HG03175 (cell line): Measurements from ENCODE around the gene DUSP10.

Experiments used
- ATAC-seq: cut with Tn5 transposase; IDR thresholded peaks from one replicate; pipeline ENCODE4 v1.9.1; 2021; ENCODE audit warnings: mild to moderate bottlenecking, moderate library complexity; ENCODE audit not compliant: unreplicated experiment

Gene DUSP10

DNA sequence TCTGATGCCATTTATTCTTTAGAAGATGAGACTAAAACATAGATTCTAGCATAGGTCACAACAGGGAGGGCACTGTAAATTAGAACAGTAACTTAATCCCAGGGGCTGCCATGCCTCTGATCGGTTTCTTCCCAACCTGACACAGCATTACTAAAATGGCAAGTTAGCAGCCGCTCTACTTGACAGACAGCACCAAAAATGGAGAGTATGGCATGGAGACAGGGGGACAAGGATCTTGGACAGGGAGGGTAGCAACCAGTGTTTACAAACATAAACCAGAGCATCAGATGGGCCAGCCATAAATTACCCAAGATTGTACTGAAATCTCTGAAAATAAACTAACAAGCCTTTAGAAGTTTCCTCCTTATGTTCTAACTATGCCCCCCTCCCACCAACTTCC is 5.9 kb downstream of the DUSP10 start:
- no peak for ATAC-seq

DNA sequence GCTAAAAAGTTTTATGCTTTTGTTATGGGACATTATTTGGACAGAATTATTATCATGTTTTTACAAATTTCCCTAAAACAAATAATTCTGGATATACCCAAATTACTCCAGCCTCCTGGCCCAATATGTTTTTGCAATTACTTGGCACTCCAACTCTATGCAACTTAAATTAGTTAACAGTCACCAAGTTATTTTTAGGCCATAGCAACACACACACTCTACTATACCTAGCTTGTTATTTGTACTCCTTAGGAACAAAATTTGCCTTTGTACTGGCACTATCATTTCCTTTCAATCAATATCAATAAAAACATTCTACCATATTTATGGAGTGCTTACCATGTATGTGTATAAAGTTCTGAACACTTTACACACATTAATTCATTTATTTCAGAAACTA is 7.7 kb downstream of the DUSP10 start:
- peak; percentile 43 for ATAC-seq

GRCh38 chr1:221732052-221732451 is 9.8 kb downstream of the DUSP10 start:
- ATAC-seq, result no peak

- no peak for ATAC-seq
Observed at GRCh38 chr1:221729771-221730330, 12.0 kb downstream of the DUSP10 start.

- no peak for ATAC-seq
Observed at GRCh38 chr1:221728037-221728505, 13.8 kb downstream of the DUSP10 start.

- no peak for ATAC-seq
Observed at GRCh38 chr1:221727146-221728036, 14.5 kb downstream of the DUSP10 start.

DNA sequence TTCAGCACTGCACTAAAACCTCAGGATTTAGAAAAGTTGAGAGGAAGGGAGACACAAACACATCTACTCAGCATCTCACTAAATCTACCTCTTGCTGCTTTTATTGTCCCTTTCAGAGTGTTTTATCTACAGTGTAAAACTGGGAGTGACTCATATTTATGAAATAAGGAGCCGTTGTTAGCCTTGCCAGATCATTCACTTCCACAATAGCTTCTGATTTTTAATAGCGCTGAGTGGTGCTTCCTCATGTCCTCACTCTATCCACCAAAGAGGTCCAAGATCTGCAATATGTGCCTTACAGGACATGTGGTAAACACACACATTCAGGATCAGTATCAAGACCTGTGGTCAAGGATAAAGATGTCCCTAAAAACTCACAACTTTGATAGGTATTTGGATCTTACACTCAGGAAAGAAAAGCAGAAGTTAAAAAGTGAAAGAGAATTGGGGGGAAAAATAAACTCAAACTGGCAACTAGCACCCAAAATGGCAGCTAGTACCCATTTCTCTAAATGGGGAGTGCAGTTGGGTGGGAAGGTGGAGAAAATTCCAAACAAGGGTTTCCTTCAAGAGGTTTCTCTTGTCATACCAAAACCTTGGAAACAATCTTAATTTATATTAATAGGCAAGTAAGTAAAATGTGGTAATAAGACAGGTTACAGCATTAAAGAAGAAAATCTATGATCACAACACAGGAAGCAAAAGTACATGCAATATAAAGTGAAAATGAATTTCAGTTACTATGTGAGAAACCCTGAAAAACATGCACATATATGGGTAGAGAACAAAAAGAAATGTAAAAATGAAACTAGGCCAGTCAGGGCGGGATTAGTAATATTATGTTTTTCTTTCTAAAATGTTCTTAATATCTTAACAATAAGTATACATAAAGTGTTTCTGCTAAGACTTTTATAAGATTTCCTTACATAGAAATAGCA is 15.9 kb downstream of the DUSP10 start:
- ATAC-seq, result peak; percentile 74

DNA sequence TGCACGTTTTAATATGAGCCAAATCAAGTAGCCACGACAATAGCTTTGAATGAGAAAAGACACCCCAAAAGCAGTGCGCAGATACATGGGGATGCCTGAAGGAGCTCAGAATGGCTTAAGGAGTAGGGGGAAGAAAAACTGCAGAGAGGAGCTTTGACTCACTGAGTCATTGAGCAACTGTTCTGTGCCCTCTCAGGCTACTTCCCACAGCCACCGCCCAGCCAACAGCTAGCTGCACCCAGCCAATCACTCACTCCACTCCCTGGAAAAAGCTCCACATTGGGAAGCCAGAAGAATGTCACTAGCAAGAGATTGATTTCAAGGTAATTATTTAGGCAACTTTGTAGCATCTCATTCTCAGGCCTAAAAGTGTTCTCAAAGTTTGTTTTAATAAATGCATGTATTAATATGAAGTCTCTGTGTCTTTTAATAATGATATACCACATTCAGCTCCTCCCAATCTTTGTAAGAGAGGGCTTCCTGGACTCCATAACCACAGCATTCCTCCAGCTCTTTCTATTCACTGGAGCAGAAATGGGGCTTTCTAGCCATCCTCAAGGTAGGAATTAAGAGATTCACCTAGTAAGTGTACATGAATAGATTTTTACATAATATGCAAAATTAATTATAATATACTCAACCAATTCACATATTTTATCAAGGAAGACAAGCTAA is 16.8 kb downstream of the DUSP10 start:
- no peak for ATAC-seq

DNA sequence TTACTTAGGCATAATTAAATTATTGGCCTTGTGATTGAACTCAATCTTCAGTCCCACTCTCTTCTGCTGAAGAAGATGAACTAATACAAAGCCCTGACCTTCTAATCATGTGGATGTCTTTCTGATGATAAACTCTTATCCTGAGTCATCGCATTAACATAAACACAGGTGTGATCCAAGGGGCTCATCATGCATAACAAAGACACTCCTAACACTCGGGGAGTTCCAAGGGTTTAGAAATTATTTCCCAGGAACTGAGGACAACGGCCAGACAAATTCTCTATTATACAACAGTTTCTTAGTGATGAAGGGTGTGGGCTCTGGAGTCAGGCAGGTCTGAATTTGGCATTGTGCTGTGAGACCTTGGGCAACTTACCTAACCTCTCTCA is 18.0 kb downstream of the DUSP10 start:
- ATAC-seq, result no peak

GRCh38 chr1:221723018-221723847 is 18.7 kb downstream of the DUSP10 start:
- ATAC-seq, result no peak

DNA sequence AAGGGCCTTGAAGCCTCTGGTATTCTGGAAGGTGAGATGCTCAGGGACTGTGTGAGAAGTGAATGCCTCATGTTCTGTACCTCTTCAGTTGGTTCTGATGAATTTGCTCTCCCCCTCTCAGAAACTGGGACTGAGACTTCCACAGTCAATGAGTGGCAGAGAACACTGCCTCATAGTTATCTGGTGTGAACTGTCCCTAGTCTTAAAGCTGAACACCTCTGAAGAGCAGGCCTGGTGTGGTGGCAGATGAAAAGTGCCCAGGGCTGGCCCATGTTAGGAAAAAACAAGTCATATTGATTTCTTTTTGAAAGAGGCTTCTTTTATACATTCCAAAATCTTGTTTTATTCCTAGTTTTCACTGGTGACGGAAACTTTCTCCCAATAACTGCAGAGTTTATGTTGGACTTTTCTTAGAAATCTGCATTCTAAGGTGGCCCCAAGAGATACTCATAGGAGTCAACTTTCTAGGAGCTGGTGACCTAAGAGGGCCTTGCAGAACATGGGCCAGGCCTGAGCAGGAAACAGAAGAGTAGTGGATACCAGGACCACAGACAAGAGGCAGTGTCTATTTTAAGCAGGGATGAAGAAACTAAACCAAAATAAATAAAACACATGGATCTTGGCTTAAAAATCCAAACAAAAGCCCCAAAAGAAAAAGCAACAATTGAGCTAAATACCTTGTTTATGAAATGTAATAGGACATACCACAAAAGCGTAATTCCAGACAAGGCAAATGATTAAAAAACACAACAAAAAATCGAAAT is 19.5 kb downstream of the DUSP10 start:
- no peak for ATAC-seq

- no peak for ATAC-seq
Observed at GRCh38 chr1:221720545-221720944, 21.3 kb downstream of the DUSP10 start.

DNA sequence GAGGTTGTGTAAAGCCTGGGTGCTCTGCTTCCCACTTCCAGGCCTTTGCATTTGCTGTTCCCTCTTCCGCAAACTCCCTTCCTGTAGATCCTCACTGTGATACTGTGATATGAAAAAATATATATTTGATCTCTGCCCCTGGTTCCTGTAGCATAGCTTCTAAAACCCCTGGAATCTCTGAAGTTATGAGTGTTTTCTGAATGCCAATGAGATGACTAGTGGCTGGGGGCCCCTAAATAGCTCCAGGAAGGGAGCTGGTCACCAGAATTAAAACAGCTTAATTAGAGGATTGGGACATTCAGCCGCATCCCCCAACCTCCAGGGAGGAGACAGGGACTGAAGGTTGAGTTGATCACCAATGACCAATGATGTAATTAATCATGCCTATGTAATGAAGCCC is 21.9 kb downstream of the DUSP10 start:
- ATAC-seq, result no peak

DNA sequence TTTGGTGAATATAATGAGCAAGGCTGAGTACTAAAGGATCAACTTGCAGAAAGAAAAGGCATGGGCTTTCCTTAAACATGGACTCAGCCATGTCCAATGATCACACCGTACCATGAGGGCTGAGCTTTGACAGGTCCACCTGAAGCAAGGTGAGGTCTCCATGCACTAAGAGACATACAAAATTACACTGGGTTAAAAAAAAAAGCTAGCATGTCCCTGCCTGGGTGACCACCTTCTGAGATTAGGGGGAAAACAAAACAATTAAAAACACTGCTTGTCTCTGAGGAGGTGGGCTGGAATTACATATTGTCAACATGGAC is 22.7 kb downstream of the DUSP10 start:
- no peak for ATAC-seq

GRCh38 chr1:221718381-221719277 is 23.3 kb downstream of the DUSP10 start:
- no peak for ATAC-seq

DNA sequence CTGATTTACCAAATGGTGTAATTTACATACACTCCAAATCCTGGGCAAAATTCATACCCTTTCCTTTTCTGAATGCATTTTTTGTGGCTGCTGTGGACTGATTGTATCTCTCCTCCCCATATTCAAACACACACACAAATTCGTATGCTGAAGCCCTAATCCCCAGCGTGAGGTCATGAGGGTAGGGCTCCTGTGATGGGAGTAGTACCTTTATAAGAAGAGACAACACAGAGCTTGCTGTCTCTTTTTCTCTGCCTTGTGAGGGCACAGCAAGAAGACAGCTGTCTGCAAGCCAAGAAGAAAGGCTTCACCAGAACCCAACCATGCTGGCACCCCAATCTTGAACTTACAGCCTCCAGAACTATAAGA is 24.4 kb downstream of the DUSP10 start:
- ATAC-seq, result no peak

DNA sequence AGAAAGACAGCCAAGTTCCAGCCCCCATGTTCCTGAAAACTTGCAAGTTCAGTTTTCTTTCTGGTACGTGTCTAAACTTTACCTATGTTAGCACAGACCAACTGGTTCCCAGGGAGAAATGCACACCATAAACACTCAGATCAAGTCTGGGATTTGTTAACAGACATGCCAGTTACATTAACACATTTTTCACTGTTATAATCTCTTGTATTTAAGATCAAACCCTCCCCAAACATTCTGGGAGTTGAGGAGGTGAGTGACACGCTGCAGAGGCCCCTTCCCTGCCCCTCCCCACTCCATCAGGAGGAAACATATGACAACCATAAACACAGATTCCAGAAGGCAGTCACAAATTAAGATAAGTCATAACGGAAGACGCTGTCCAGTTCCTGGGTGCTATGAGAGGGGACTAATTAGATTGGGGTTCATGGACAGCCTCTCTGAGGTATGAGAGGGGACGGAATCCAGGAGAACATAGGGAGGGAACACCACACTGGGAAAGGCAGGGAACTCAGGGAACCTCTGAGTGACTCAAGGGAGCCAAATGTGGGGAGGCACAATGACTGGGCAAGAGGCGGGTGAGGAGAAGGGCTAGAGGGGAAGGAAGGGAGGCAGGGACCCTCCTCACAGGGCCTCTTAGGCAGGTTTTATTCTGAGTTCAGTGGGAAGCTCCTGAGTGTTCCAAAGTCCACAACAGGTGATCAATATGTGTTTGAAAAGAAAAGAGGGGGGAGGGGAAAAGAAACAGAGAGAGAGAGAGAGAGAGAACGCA is 25.0 kb downstream of the DUSP10 start:
- no peak for ATAC-seq
